Hepatocyte (in vitro differentiated cells): ENCODE data around the gene WDR70.

Experiments used
- EZH2 ChIP-seq: fragments of 200-600 bp; sonication (generic); IDR thresholded peaks from 2 replicates; pipeline ENCODE4 v1.6.1; 2016; ENCODE audit warnings: antibody characterized with exemption, mild to moderate bottlenecking, borderline replicate concordance
- EZH2phosphoT487 ChIP-seq: fragments of 200-600 bp; sonication (generic); IDR thresholded peaks from one replicate; pipeline ENCODE4 v1.6.1; 2018; ENCODE audit warnings: antibody characterized with exemption, mild to moderate bottlenecking, low read depth, moderate library complexity; ENCODE audit not compliant: unreplicated experiment, severe bottlenecking
- TF ChIP-seq, protein P1 (sequence below): fragments of 200-600 bp; sonication (generic); IDR thresholded peaks from 2 replicates; pipeline ENCODE4 v1.5.1; 2016; ENCODE audit warnings: antibody characterized with exemption, mild to moderate bottlenecking; ENCODE audit not compliant: poor library complexity

GRCh38 chr5:37532976-37533740, 154.0 kb downstream of the WDR70 start:
- TF ChIP-seq, protein P1, sequence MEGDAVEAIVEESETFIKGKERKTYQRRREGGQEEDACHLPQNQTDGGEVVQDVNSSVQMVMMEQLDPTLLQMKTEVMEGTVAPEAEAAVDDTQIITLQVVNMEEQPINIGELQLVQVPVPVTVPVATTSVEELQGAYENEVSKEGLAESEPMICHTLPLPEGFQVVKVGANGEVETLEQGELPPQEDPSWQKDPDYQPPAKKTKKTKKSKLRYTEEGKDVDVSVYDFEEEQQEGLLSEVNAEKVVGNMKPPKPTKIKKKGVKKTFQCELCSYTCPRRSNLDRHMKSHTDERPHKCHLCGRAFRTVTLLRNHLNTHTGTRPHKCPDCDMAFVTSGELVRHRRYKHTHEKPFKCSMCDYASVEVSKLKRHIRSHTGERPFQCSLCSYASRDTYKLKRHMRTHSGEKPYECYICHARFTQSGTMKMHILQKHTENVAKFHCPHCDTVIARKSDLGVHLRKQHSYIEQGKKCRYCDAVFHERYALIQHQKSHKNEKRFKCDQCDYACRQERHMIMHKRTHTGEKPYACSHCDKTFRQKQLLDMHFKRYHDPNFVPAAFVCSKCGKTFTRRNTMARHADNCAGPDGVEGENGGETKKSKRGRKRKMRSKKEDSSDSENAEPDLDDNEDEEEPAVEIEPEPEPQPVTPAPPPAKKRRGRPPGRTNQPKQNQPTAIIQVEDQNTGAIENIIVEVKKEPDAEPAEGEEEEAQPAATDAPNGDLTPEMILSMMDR = no peak
- TF ChIP-seq EZH2 (no peak), EZH2phosphoT487 (no peak)
